ENCODE results near the gene OR5AC2. TPM values are rescaled to one million over a fixed set of nuclear protein-coding genes. Genes with fewer than 3 reads are reported as not detected.

The OR5AC2 gene
- total and polyA plus RNA-seq, 8 donors = not detected

DNA sequence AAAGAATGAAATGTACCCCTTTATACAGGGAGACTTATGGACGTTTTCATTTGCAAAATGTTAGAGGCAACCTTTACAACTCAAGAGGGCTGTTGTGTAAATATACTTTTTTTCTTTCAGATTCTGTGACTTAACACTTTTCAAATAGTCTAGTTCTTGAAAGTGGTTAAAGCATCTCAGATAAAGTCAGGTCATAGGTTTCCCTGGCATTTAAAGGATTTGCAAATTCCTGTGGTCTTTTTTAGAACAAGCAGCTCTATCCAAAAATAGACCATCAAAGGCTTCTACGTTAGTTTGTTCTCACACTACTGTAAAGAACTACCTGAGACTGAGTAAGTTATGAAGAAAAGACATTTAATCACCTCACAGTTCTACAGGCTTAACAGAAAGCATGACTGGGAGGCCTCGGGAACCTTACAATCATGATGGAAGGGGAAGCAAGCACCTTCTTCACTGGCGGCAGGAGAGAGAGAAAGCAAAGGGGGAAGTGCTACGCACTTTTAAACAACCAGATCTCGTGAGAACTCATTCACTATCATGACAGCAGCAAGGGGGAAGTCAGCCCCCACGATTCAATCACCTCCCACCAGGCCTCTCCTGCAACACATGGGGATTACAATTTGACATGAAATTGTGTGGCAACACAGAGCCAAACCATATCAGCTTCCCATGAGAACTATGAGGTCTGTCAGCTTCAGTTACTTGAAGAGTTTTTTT, 28.6 kb upstream of the OR5AC2 start:
- no peak overlapping the region for H3K4me3 ChIP-seq
- H3K27me3 ChIP-seq = no peaks in the 10 kb centered on the region
- ATAC-seq (no peak), FAIRE-seq (no peak), DNase-seq (no peak)
- intact Hi-C loops (cut with DNase I) = no loop called here
- no peaks in the 10 kb centered on the region for H3K36me3 ChIP-seq
- H3K27ac ChIP-seq = no peak overlapping the region
- H3K9me3 ChIP-seq = no peaks in the 10 kb centered on the region
- TF ChIP-seq, protein P1, sequence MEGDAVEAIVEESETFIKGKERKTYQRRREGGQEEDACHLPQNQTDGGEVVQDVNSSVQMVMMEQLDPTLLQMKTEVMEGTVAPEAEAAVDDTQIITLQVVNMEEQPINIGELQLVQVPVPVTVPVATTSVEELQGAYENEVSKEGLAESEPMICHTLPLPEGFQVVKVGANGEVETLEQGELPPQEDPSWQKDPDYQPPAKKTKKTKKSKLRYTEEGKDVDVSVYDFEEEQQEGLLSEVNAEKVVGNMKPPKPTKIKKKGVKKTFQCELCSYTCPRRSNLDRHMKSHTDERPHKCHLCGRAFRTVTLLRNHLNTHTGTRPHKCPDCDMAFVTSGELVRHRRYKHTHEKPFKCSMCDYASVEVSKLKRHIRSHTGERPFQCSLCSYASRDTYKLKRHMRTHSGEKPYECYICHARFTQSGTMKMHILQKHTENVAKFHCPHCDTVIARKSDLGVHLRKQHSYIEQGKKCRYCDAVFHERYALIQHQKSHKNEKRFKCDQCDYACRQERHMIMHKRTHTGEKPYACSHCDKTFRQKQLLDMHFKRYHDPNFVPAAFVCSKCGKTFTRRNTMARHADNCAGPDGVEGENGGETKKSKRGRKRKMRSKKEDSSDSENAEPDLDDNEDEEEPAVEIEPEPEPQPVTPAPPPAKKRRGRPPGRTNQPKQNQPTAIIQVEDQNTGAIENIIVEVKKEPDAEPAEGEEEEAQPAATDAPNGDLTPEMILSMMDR (IDR thresholded peaks at IDR 0.05) = no peak
- WGBS, 2 donors = 35 to 37% methylated on average over 7 of the region's 7 CpGs
- no peaks in the 10 kb centered on the region for H3K4me1 ChIP-seq

DNA sequence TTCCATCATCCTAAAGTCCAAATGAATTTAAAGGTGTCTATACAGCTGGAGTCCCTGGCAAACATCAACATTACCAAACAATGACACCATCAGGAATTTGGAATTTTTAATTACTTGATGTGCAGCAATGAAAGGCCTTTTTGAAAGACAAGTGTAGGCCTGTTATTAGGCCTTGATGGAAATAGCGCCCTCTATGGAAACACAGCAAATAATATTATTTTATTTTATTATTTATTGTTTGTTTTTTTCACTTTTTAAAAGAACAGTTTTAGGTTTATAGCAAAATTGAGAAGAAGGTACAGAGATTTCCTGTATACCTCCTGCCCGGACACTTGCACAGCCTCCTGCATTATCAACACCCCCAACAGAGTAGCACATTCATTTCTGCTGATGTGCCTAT, 18.1 kb upstream of the OR5AC2 start:
- DNase-seq (no peak), FAIRE-seq (no peak), ATAC-seq (no peak)
- intact Hi-C loops (cut with DNase I) = loop anchor here in 1 of 3 donors (10.0 kb wide), 1 partner anchor 594 kb away; no protein-coding TSS in a partner anchor
- Histone ChIP-seq H3K4me3 (no peak overlapping the region), H3K27ac (no peak overlapping the region), H3K27me3 (no peaks in the 10 kb centered on the region), H3K9me3 (no peaks in the 10 kb centered on the region), H3K4me1 (no peaks in the 10 kb centered on the region), H3K36me3 (no peaks in the 10 kb centered on the region)
- 18 to 41% methylated on average over 2 of the region's 2 CpGs for WGBS, 2 donors
- TF ChIP-seq, protein P1 (IDR thresholded peaks at IDR 0.05) = no peak

- no peaks in the 10 kb centered on the region for H3K4me1 ChIP-seq
- 11 to 19% methylated on average over 2 of the region's 2 CpGs for WGBS, 2 donors
- no peak overlapping the region for H3K4me3 ChIP-seq
- FAIRE-seq = no peak
- TF ChIP-seq, protein P1 (IDR thresholded peaks at IDR 0.05) = no peak
- H3K9me3 ChIP-seq = no peaks in the 10 kb centered on the region
- H3K27ac ChIP-seq = no peak overlapping the region
- intact Hi-C loops (cut with DNase I) = no loop called here
- no peaks in the 10 kb centered on the region for H3K27me3 ChIP-seq
- DNase-seq = no peak
- no peaks in the 10 kb centered on the region for H3K36me3 ChIP-seq
- no peak for ATAC-seq
These were observed 16.1 kb upstream of the OR5AC2 start for GRCh38 chr3:98070840-98071239.

GRCh38 chr3:98073486-98073885, 13.5 kb upstream of the OR5AC2 start:
- Histone ChIP-seq H3K9me3 (no peaks in the 10 kb centered on the region), H3K4me1 (no peaks in the 10 kb centered on the region), H3K4me3 (no peak overlapping the region), H3K27me3 (no peaks in the 10 kb centered on the region), H3K36me3 (no peaks in the 10 kb centered on the region), H3K27ac (no peak overlapping the region)
- TF ChIP-seq, protein P1 (IDR thresholded peaks at IDR 0.05) = no peak
- no peak for DNase-seq
- intact Hi-C loops (cut with DNase I) = no loop called here
- no peak for ATAC-seq
- FAIRE-seq = no peak
- 8 to 26% methylated on average over 1 of the region's 1 CpG for WGBS, 2 donors

- no peak for DNase-seq
- H3K9me3 ChIP-seq = no peaks in the 10 kb centered on the region
- no peaks in the 10 kb centered on the region for H3K27me3 ChIP-seq
- no peak overlapping the region for H3K4me3 ChIP-seq
- 45 to 57% methylated on average over 5 of the region's 5 CpGs for WGBS, 2 donors
- no peaks in the 10 kb centered on the region for H3K4me1 ChIP-seq
- no peaks in the 10 kb centered on the region for H3K36me3 ChIP-seq
- TF ChIP-seq, protein P1 (IDR thresholded peaks at IDR 0.05) = no peak
- ATAC-seq = no peak
- intact Hi-C loops (cut with DNase I) = no loop called here
- FAIRE-seq = no peak
- no peak overlapping the region for H3K27ac ChIP-seq
These were observed 8.9 kb downstream of the OR5AC2 start for GRCh38 chr3:98095882-98096281.

Measured in pancreas (tissue), 10 donors.